ENCODE measurements around the gene SLC6A4.
"Not testable (repeated sequence)": the region's sequence is repeated elsewhere in the genome, so short reads cannot be mapped to it uniquely, and the experiment has no call there.

SLC6A4 gene

DNA sequence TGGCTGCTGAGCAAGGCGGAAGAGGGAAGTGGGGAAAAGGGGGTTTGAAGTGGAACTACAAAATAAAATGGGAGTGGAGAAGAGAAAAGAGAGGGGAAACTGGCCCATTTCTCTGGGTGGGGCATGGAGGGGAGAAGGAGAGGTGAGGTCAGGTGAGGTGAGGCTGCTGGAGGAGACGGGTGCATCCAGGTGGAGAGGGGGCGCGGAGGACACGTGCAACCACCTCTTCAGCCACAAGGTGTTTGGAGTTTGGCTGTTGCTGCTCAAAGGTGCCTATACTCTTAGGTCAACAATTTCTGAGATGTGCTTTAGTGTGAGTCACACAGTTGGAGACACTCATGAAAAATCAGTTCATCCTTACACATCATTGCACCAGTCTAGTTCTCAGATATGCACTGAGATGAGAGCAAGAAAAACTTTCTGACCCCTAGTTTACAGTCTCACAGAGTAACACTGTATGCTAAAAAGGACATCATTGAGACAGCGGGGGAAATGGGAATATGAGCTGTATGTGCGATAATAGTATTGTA, 4.8 kb downstream of the SLC6A4 start:
- Histone ChIP-seq H3K79me2 (ENCODE audit: control insufficient read depth, insufficient read depth, low read length, unreplicated experiment) (no peaks in the 10 kb centered on the region), H3K27me3 (ENCODE audit: insufficient read depth, low read length) (peaks cover 52% of the 10 kb centered on the region), H3K4me3 (ENCODE audit: low read depth, low read length) (no peak overlapping the region), H3K36me3 (ENCODE audit: insufficient read depth, low read length) (no peaks in the 10 kb centered on the region), H3K4me1 (ENCODE audit: control insufficient read depth, insufficient read depth, low read length, unreplicated experiment) (peaks cover 7% of the 10 kb centered on the region), H2AFZ (ENCODE audit: low read length, unreplicated experiment) (no peak overlapping the region), H3K27ac (ENCODE audit: low read depth, low read length) (no peak overlapping the region)

GRCh38 chr17:30230009-30230408, 5.5 kb downstream of the SLC6A4 start:
- H3K4me1 ChIP-seq (ENCODE audit: control insufficient read depth, insufficient read depth, low read length, unreplicated experiment); H3K27ac ChIP-seq (ENCODE audit: low read depth, low read length); H3K36me3 ChIP-seq (ENCODE audit: insufficient read depth, low read length); H2AFZ ChIP-seq (ENCODE audit: low read length, unreplicated experiment); H3K79me2 ChIP-seq (ENCODE audit: control insufficient read depth, insufficient read depth, low read length, unreplicated experiment); H3K4me3 ChIP-seq (ENCODE audit: low read depth, low read length): not testable (repeated sequence)
- peaks cover 50% of the 10 kb centered on the region for H3K27me3 ChIP-seq (ENCODE audit: insufficient read depth, low read length)

DNA sequence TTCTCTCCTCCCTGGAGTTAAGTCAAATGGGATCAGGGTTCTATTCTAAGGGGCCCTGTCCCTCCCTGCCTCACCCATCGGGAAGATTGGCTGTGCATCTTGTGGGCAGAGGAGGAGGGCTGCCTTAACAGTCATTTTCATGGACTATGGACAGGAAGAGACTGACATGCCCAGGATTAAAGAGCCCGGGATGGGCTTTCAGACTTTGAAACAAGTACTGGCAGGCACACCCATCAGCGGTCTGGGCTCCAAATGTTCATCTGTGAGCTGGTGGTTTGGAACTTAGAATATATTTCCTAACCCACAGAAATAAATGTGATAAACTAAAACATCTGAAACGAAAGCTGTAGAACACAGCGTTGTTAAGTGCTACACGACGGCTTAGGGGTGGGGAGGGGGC, 6.5 kb downstream of the SLC6A4 start:
- no peak overlapping the region for H3K4me3 ChIP-seq (ENCODE audit: low read depth, low read length)
- H3K36me3 ChIP-seq (ENCODE audit: insufficient read depth, low read length): no peaks in the 10 kb centered on the region
- H3K4me1 ChIP-seq (ENCODE audit: control insufficient read depth, insufficient read depth, low read length, unreplicated experiment): no peaks in the 10 kb centered on the region
- H3K27ac ChIP-seq (ENCODE audit: low read depth, low read length): no peak overlapping the region
- peaks cover 40% of the 10 kb centered on the region for H3K27me3 ChIP-seq (ENCODE audit: insufficient read depth, low read length)
- no peaks in the 10 kb centered on the region for H3K79me2 ChIP-seq (ENCODE audit: control insufficient read depth, insufficient read depth, low read length, unreplicated experiment)
- no peak overlapping the region for H2AFZ ChIP-seq (ENCODE audit: low read length, unreplicated experiment)

DNA sequence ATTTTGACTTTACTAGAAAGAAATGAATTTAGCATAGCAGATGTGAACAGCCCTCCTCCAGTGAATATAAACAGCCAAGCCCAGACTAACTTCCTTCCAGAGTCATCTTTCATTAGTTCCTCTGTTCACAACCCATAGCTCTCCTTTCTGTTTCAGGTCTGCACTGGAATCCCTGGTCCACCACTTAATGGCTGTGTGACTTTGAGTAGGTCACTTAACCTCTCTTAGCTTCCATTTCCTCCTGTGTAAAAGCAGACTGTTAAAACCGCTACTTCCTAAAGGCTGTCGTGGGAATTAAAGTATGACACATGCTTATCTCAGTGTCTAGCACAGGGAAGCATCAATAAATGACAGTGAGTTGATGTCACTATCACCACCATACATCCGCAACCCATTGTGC, 7.5 kb downstream of the SLC6A4 start:
- Histone ChIP-seq H3K79me2 (ENCODE audit: control insufficient read depth, insufficient read depth, low read length, unreplicated experiment) (no peaks in the 10 kb centered on the region), H3K4me3 (ENCODE audit: low read depth, low read length) (no peak overlapping the region), H2AFZ (ENCODE audit: low read length, unreplicated experiment) (no peak overlapping the region), H3K27me3 (ENCODE audit: insufficient read depth, low read length) (peaks cover 30% of the 10 kb centered on the region), H3K27ac (ENCODE audit: low read depth, low read length) (no peak overlapping the region), H3K4me1 (ENCODE audit: control insufficient read depth, insufficient read depth, low read length, unreplicated experiment) (no peaks in the 10 kb centered on the region), H3K36me3 (ENCODE audit: insufficient read depth, low read length) (no peaks in the 10 kb centered on the region)

GRCh38 chr17:30226878-30227277, 8.6 kb downstream of the SLC6A4 start:
- Histone ChIP-seq H3K4me3 (ENCODE audit: low read depth, low read length) (no peak overlapping the region), H3K27ac (ENCODE audit: low read depth, low read length) (no peak overlapping the region), H3K4me1 (ENCODE audit: control insufficient read depth, insufficient read depth, low read length, unreplicated experiment) (no peaks in the 10 kb centered on the region), H3K36me3 (ENCODE audit: insufficient read depth, low read length) (no peaks in the 10 kb centered on the region), H3K27me3 (ENCODE audit: insufficient read depth, low read length) (peaks cover 27% of the 10 kb centered on the region), H2AFZ (ENCODE audit: low read length, unreplicated experiment) (no peak overlapping the region), H3K79me2 (ENCODE audit: control insufficient read depth, insufficient read depth, low read length, unreplicated experiment) (no peaks in the 10 kb centered on the region)

- Histone ChIP-seq H3K4me3 (ENCODE audit: low read depth, low read length) (no peak overlapping the region), H3K27ac (ENCODE audit: low read depth, low read length) (no peak overlapping the region), H3K27me3 (ENCODE audit: insufficient read depth, low read length) (peaks cover 29% of the 10 kb centered on the region), H3K36me3 (ENCODE audit: insufficient read depth, low read length) (no peaks in the 10 kb centered on the region), H3K4me1 (ENCODE audit: control insufficient read depth, insufficient read depth, low read length, unreplicated experiment) (no peaks in the 10 kb centered on the region), H3K79me2 (ENCODE audit: control insufficient read depth, insufficient read depth, low read length, unreplicated experiment) (no peaks in the 10 kb centered on the region), H2AFZ (ENCODE audit: low read length, unreplicated experiment) (no peak overlapping the region)
Observed at GRCh38 chr17:30225919-30226553, 9.5 kb downstream of the SLC6A4 start.

GRCh38 chr17:30225112-30225511, 10.4 kb downstream of the SLC6A4 start:
- no peaks in the 10 kb centered on the region for H3K79me2 ChIP-seq (ENCODE audit: control insufficient read depth, insufficient read depth, low read length, unreplicated experiment)
- H3K36me3 ChIP-seq (ENCODE audit: insufficient read depth, low read length): no peaks in the 10 kb centered on the region
- no peak overlapping the region for H3K27ac ChIP-seq (ENCODE audit: low read depth, low read length)
- H3K4me3 ChIP-seq (ENCODE audit: low read depth, low read length): no peak overlapping the region
- no peaks in the 10 kb centered on the region for H3K4me1 ChIP-seq (ENCODE audit: control insufficient read depth, insufficient read depth, low read length, unreplicated experiment)
- no peak overlapping the region for H2AFZ ChIP-seq (ENCODE audit: low read length, unreplicated experiment)
- H3K27me3 ChIP-seq (ENCODE audit: insufficient read depth, low read length): peaks cover 24% of the 10 kb centered on the region

DNA sequence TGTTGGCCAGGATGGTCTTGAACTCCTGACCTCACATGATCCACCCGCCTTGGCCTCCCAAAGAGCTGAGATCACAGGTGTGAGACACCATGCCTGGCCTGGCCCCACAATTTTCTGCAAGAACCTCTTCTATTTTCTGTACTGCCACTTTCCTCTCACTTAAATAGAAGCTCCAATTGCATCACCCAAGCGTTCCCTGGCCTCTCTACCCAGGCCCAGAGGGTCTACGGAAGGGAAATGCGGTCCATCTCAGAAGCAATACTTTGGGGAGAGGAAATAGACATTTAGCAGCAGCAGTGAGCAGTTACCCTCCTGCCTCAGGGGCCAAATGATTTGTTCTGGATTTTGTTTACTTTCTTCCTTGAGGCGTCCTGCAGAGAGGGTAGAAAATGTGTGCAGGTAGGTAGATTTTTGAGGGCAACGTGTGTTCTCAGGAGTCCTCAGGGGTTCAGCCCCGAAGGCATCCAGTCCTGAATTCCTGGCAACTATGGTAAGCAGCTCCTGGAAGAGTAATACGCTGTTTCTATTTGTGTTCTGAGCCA, 11.0 kb downstream of the SLC6A4 start:
- Histone ChIP-seq H3K36me3 (ENCODE audit: insufficient read depth, low read length) (no peaks in the 10 kb centered on the region), H3K27me3 (ENCODE audit: insufficient read depth, low read length) (peaks cover 23% of the 10 kb centered on the region), H3K4me1 (ENCODE audit: control insufficient read depth, insufficient read depth, low read length, unreplicated experiment) (no peaks in the 10 kb centered on the region), H2AFZ (ENCODE audit: low read length, unreplicated experiment) (no peak overlapping the region), H3K4me3 (ENCODE audit: low read depth, low read length) (no peak overlapping the region), H3K27ac (ENCODE audit: low read depth, low read length) (no peak overlapping the region), H3K79me2 (ENCODE audit: control insufficient read depth, insufficient read depth, low read length, unreplicated experiment) (no peaks in the 10 kb centered on the region)

- no peaks in the 10 kb centered on the region for H3K36me3 ChIP-seq (ENCODE audit: insufficient read depth, low read length)
- no peak overlapping the region for H2AFZ ChIP-seq (ENCODE audit: low read length, unreplicated experiment)
- peaks cover 13% of the 10 kb centered on the region; the same call in 1 of the 2 replicates for H3K27me3 ChIP-seq (ENCODE audit: insufficient read depth, low read length)
Observed at GRCh38 chr17:30222721-30223175, 12.7 kb downstream of the SLC6A4 start.

DNA sequence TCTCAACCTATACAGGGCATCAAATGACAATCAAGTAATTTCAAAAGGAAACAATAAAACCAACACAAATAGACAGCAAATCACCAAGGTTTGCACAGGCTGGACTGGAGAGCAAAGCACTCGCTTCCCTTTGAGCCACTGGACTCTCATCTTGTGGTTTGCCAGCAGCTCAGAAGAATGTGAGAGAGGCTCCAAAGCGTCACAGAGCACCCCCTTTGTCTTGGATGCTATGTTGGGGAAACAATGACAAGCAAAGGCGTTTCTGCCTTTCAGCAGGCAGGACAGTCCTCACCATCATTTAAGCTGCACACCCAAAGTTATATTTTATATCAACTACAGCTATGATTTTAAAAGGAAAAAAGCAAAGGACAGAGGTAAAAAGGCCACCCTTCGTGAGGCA, 13.2 kb downstream of the SLC6A4 start:
- peaks cover 13% of the 10 kb centered on the region; the same call in 1 of the 2 replicates for H3K27me3 ChIP-seq (ENCODE audit: insufficient read depth, low read length)
- no peak overlapping the region for H2AFZ ChIP-seq (ENCODE audit: low read length, unreplicated experiment)
- H3K36me3 ChIP-seq (ENCODE audit: insufficient read depth, low read length): no peaks in the 10 kb centered on the region
- H3K27ac ChIP-seq (ENCODE audit: low read depth, low read length): no peak overlapping the region
- no peaks in the 10 kb centered on the region for H3K79me2 ChIP-seq (ENCODE audit: control insufficient read depth, insufficient read depth, low read length, unreplicated experiment)
- H3K4me1 ChIP-seq (ENCODE audit: control insufficient read depth, insufficient read depth, low read length, unreplicated experiment): no peaks in the 10 kb centered on the region
- no peak overlapping the region for H3K4me3 ChIP-seq (ENCODE audit: low read depth, low read length)

More at GRCh38 chr17:30222721-30223175, 12.7 kb downstream of the SLC6A4 start:
- no peak overlapping the region for H3K27ac ChIP-seq (ENCODE audit: low read depth, low read length)
- no peaks in the 10 kb centered on the region for H3K79me2 ChIP-seq (ENCODE audit: control insufficient read depth, insufficient read depth, low read length, unreplicated experiment)
- H3K4me1 ChIP-seq (ENCODE audit: control insufficient read depth, insufficient read depth, low read length, unreplicated experiment): no peaks in the 10 kb centered on the region
- H3K4me3 ChIP-seq (ENCODE audit: low read depth, low read length): no peak overlapping the region

GRCh38 chr17:30221346-30221745, 14.2 kb downstream of the SLC6A4 start:
- no peak overlapping the region for H2AFZ ChIP-seq (ENCODE audit: low read length, unreplicated experiment)
- no peak overlapping the region for H3K4me3 ChIP-seq (ENCODE audit: low read depth, low read length)
- H3K36me3 ChIP-seq (ENCODE audit: insufficient read depth, low read length): no peaks in the 10 kb centered on the region
- no peaks in the 10 kb centered on the region for H3K79me2 ChIP-seq (ENCODE audit: control insufficient read depth, insufficient read depth, low read length, unreplicated experiment)
- no peak overlapping the region for H3K27ac ChIP-seq (ENCODE audit: low read depth, low read length)
- H3K4me1 ChIP-seq (ENCODE audit: control insufficient read depth, insufficient read depth, low read length, unreplicated experiment): no peaks in the 10 kb centered on the region
- peaks cover 13% of the 10 kb centered on the region; the same call in 1 of the 2 replicates for H3K27me3 ChIP-seq (ENCODE audit: insufficient read depth, low read length)

All from ACC112 (cell line).